GM21423 (cell line): Measurements from ENCODE around the gene PRR5L.
"Not testable (repeated sequence)": the region's sequence is repeated elsewhere in the genome, so short reads cannot be mapped to it uniquely, and the experiment has no call there.

ENCODE experiments used
- ATAC-seq: cut with Tn5 transposase; IDR thresholded peaks from one replicate; pipeline ENCODE4 v1.9.1; 2021; ENCODE audit warnings: mild to moderate bottlenecking, moderate library complexity; ENCODE audit not compliant: unreplicated experiment

PRR5L gene

GRCh38 chr11:36455658-36456111 is 159.6 kb downstream of the PRR5L start:
- ATAC-seq: no peak

DNA sequence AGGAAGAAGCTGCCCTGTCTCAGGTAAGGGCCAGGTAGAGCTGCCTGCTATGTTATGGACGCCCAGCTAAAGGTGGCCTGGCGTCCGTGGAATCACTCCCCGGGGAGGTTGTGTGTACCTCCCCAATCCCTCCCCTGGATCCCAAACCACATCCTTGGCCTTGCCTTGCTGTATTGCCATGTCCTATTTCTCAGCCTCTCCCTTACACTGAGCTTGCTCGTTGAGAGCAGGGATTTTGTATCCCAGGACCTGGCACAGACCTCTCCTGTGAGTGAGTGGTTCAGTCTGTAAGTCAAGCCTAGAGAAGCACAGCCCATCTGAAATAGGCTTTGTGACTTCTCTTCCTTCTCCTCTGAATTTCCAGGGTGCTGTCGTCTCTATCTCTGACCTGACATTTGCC is 160.1 kb downstream of the PRR5L start:
- ATAC-seq: no peak

GRCh38 chr11:36458129-36458915 is 162.2 kb downstream of the PRR5L start:
- ATAC-seq: no peak

GRCh38 chr11:36459046-36459445 is 163.0 kb downstream of the PRR5L start:
- ATAC-seq: no peak

GRCh38 chr11:36460220-36460619 is 164.1 kb downstream of the PRR5L start:
- ATAC-seq: no peak

DNA sequence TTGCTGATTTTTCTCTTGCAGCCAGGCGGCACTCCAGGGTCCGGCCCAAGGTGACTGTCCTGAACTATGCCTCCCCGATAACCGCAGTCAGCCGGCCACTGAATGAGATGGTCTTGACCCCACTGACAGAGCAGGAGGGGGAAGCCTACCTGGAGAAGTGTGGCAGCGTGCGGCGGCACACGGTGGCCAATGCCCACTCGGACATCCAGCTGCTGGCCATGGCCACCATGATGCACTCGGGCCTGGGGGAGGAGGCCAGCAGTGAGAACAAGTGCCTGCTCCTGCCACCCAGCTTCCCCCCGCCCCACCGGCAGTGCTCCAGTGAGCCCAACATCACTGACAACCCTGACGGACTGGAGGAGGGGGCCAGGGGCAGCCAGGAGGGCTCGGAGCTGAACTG is 166.2 kb downstream of the PRR5L start:
- no peak for ATAC-seq

GRCh38 chr11:36463781-36464180 is 167.7 kb downstream of the PRR5L start:
- no peak for ATAC-seq

- ATAC-seq: no peak
Measured at GRCh38 chr11:36464720-36465119, 168.6 kb downstream of the PRR5L start.

- ATAC-seq: no peak
Measured at GRCh38 chr11:36465449-36466163, 169.5 kb downstream of the PRR5L start.

DNA sequence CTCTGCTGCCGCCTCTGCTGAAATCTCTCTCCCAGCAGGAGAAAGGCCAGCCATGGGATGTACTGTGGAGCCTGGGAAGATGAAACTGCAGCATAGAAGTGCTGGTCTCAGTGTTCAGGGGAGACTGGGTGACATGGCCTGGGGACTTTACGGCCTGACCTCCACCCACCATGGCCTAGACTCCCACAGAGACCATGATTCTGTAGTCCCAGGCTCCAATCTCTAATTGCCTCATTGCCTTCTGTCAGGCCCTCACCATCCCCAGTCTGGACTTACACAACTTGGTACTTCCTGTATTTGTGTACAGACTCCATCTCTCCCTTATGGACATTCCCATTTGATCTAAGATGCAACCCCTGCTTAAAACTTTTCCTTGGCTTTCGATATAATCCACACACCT is 170.9 kb downstream of the PRR5L start:
- no peak for ATAC-seq

DNA sequence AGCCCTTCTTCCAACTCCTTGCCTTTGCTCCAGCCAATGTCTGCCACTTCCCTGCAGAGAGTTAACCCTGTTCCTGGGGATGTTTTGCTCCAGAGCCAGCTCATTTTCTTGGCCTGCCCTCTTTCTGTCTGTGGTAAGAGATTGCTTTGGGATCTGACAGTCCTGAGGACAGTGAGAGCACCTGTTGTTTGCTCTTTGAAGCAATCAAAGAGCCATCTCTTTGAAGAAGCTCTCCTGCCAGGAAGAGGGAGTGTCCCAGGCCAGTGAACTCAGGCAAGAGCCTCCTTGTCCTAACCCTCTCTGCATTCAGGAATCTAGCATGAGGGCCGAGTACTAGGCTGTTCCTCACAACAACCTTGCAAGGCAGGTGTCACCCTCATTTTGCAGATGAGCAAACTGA is 171.8 kb downstream of the PRR5L start:
- ATAC-seq: no peak

DNA sequence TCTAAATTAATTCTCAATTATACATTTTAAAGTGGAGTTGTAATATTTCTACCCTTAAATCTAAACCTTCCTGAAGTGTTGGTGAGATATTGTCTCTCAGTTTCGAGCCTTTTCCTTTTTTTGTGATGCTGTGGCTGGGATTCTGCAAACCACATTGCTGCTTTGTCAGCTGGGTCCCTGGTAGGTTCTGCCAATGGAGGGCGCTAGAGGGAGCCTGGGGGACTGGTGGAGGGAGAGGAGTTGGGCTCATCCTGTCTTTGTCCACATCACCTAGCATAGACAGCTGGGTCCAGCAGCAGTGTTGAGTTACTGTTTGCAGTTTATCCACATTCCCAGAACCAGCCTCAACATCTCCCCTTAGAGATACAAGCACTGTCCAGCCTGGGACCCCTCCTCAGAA is 173.0 kb downstream of the PRR5L start:
- no peak for ATAC-seq

- no peak for ATAC-seq
Measured at GRCh38 chr11:36469881-36470802, 174.1 kb downstream of the PRR5L start.

DNA sequence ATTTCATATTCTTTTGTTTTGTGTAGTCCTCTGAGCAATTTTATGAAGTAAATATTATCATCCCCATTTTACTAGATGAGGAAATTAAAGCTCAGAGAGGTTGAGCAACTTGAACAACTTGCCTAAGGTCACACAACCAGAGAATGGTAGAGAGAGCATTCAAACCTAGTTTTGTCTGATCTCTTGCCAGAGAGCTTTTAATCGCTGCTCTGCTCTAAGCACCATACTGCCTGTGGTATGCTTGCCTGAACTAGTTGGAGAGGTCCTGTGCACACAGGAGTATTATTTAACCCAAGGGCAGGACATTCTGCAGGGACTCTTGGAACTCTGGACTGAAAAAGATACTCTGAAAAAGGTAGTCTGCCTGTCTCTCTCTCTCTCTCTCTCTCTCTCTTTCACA is 175.5 kb downstream of the PRR5L start:
- ATAC-seq: no peak

GRCh38 chr11:36475192-36475591 is 179.1 kb downstream of the PRR5L start:
- ATAC-seq: no peak

GRCh38 chr11:36478700-36479329 is 182.7 kb downstream of the PRR5L start:
- ATAC-seq: no peak

GRCh38 chr11:36480833-36481232 is 184.7 kb downstream of the PRR5L start:
- ATAC-seq: no peak

GRCh38 chr11:36483042-36483441 is 187.0 kb downstream of the PRR5L start:
- not testable (repeated sequence) for ATAC-seq

GRCh38 chr11:36485298-36486002 is 189.4 kb downstream of the PRR5L start:
- ATAC-seq: no peak

GRCh38 chr11:36487619-36488018 is 191.5 kb downstream of the PRR5L start:
- ATAC-seq: no peak
